ENCODE measurements around the gene FOXJ1.

FOXJ1 gene

GRCh38 chr17:76123749-76124581, 17.1 kb downstream of the FOXJ1 start:
- DNase-seq (ENCODE audit: low spot score), result no peak

- DNase-seq (ENCODE audit: low spot score), result no peak
Measured at GRCh38 chr17:76123191-76123499, 17.9 kb downstream of the FOXJ1 start.

- no peak for DNase-seq (ENCODE audit: low spot score)
Measured at GRCh38 chr17:76122431-76123190, 18.4 kb downstream of the FOXJ1 start.

- no peak for DNase-seq (ENCODE audit: low spot score)
Measured at GRCh38 chr17:76121932-76122430, 19.1 kb downstream of the FOXJ1 start.

GRCh38 chr17:76120658-76121008, 20.4 kb downstream of the FOXJ1 start:
- DNase-seq (ENCODE audit: low spot score), result no peak

- DNase-seq (ENCODE audit: low spot score), result no peak
Measured at GRCh38 chr17:76119409-76120371, 21.4 kb downstream of the FOXJ1 start.

- no peak for DNase-seq (ENCODE audit: low spot score)
Measured at GRCh38 chr17:76115138-76115754, 25.8 kb downstream of the FOXJ1 start.

GRCh38 chr17:76111956-76112355, 29.1 kb downstream of the FOXJ1 start:
- DNase-seq (ENCODE audit: low spot score), result no peak

- DNase-seq (ENCODE audit: low spot score), result peak; percentile 61
Measured at GRCh38 chr17:76107509-76107908, 33.5 kb downstream of the FOXJ1 start.

- DNase-seq (ENCODE audit: low spot score), result no peak
Measured at GRCh38 chr17:76106703-76107102, 34.3 kb downstream of the FOXJ1 start.

- DNase-seq (ENCODE audit: low spot score), result no peak
Measured at GRCh38 chr17:76104896-76105231, 36.2 kb downstream of the FOXJ1 start.

GRCh38 chr17:76104140-76104895, 36.7 kb downstream of the FOXJ1 start:
- DNase-seq (ENCODE audit: low spot score), result no peak

GRCh38 chr17:76103274-76104139, 37.5 kb downstream of the FOXJ1 start, which contains the start of gene EXOC7:
EXOC7 (minus strand) TSS chr17:76103787; CDS start chr17:76103692, 95 bp downstream.
- peak; percentile 95 for DNase-seq (ENCODE audit: low spot score)

GRCh38 chr17:76102944-76103273, 38.1 kb downstream of the FOXJ1 start:
- DNase-seq (ENCODE audit: low spot score), result no peak

- no peak for DNase-seq (ENCODE audit: low spot score)
Measured at GRCh38 chr17:76097716-76098295, 43.2 kb downstream of the FOXJ1 start.

GRCh38 chr17:76095943-76096342, 45.1 kb downstream of the FOXJ1 start:
- DNase-seq (ENCODE audit: low spot score), result no peak

GRCh38 chr17:76094046-76094445, 47.0 kb downstream of the FOXJ1 start:
- no peak for DNase-seq (ENCODE audit: low spot score)

- no peak for DNase-seq (ENCODE audit: low spot score)
Measured at GRCh38 chr17:76092526-76093413, 48.3 kb downstream of the FOXJ1 start.

Measured in hematopoietic multipotent progenitor cell treated with erythropoietin and hydrocortisone succinate and interleukin-3 and kit ligand, for 15 days (in vitro differentiated cells).